H1 (cell line): ENCODE results near the gene SERPINB8. TPM values are rescaled to one million over a fixed set of nuclear protein-coding genes. Genes with fewer than 3 reads are reported as not detected.

ENCODE experiments used
- CTCF ChIA-PET: fragments of 300-600 bp; sonication (Branson Sonifier 250); formaldehyde crosslinking; loops from one replicate; lab custom pipeline; 2021; ENCODE audit not compliant: partially characterized antibody; lab: Charles Lee
- POLR2A ChIA-PET: fragments of 300-600 bp; sonication (Branson Sonifier 250); formaldehyde crosslinking; loops from one replicate; lab custom pipeline; 2021; ENCODE audit warnings: inconsistent platforms; ENCODE audit not compliant: partially characterized antibody; lab: Charles Lee
- DNase-seq, 2 experiments: peaks; one replicate each; pipeline versions ENCODE4 v3.0.0 to v3.0.0-alpha.2; 2010 to 2022; ENCODE audit warnings: low spot score in 2 of 2, low read depth in 1 of 2, mixed read lengths in 1 of 2
- FAIRE-seq: peaks from 2 replicates; lab custom pipeline; 2011; peaks lifted over from hg19 to GRCh38; lab: Jason Lieb, UNC
- H2AFZ ChIP-seq: 2 replicates; pipeline ENCODE4 v1.8.1; 2012; ENCODE audit warnings: low read length, inconsistent platforms
- H2AK5ac ChIP-seq: 2 replicates; pipeline ENCODE4 v1.6.1; 2013; ENCODE audit warnings: low read depth, low read length
- H2BK120ac ChIP-seq: replicated peaks from 2 replicates; pipeline ENCODE3; 2013; ENCODE audit warnings: low read depth, low read length, inconsistent platforms
- H2BK12ac ChIP-seq: 2 replicates; pipeline ENCODE4 v1.6.1; 2013; ENCODE audit warnings: low read depth, low read length
- H2BK15ac ChIP-seq: 2 replicates; pipeline ENCODE4 v1.6.1; 2013; ENCODE audit warnings: low read length
- H2BK20ac ChIP-seq: 2 replicates; pipeline ENCODE4 v1.6.1; 2013; ENCODE audit warnings: low read length
- H2BK5ac ChIP-seq: 2 replicates; pipeline ENCODE4 v1.6.1; 2013; ENCODE audit warnings: low read depth, low read length
- H3K14ac ChIP-seq: 2 replicates; pipeline ENCODE4 v1.6.1; 2013; ENCODE audit warnings: inconsistent platforms; ENCODE audit not compliant: insufficient read length
- H3K18ac ChIP-seq: 2 replicates; pipeline ENCODE4 v1.6.1; 2013; ENCODE audit warnings: low read length; ENCODE audit errors: extremely low read depth
- H3K23ac ChIP-seq: 2 replicates; pipeline ENCODE4 v1.6.1; 2013; ENCODE audit warnings: inconsistent platforms; ENCODE audit not compliant: insufficient read length
- H3K23me2 ChIP-seq: 2 replicates; pipeline ENCODE4 v1.6.1; 2013; ENCODE audit warnings: low read depth, low read length
- H3K27ac ChIP-seq: 2 replicates; pipeline ENCODE4 v1.6.1; 2011; ENCODE audit warnings: low read depth, low read length, inconsistent platforms
- H3K27me3 ChIP-seq, 4 experiments: replicated peaks in 1 of 4; 1 replicate in 1 of 4; 2 replicates in 3 of 4; pipeline versions ENCODE4 v1.6.1 to v1.8.1; 2011 to 2013; ENCODE audit warnings: low read length in 3 of 4, mild to moderate bottlenecking in 3 of 4, inconsistent platforms in 2 of 4, mixed read lengths in 2 of 4, moderate library complexity in 1 of 4; ENCODE audit not compliant: control insufficient read depth in 3 of 4, insufficient read depth in 3 of 4; ENCODE audit errors: extremely low read depth in 1 of 4
- H3K36me3 ChIP-seq, 4 experiments: 2 replicates each; pipeline versions ENCODE4 v1.6.1 to v1.8.1; 2011 to 2013; ENCODE audit warnings: mild to moderate bottlenecking in 4 of 4, low read length in 3 of 4, moderate library complexity in 2 of 4, control low read depth in 1 of 4, inconsistent platforms in 1 of 4; ENCODE audit not compliant: insufficient read depth in 4 of 4, control insufficient read depth in 2 of 4
- H3K4ac ChIP-seq: replicated peaks from 2 replicates; pipeline ENCODE3; 2013; ENCODE audit warnings: low read length, low read depth, mixed read lengths, inconsistent platforms; ENCODE audit not compliant: insufficient read length
- H3K4me1 ChIP-seq, 4 experiments: replicated peaks in 1 of 4; 1 replicate in 1 of 4; 2 replicates in 3 of 4; pipeline versions ENCODE4 v1.6.1 to v1.8.1; 2011 to 2013; ENCODE audit warnings: low read length in 3 of 4, inconsistent platforms in 2 of 4, mixed read lengths in 1 of 4; ENCODE audit not compliant: insufficient read depth in 4 of 4, control insufficient read depth in 3 of 4
- H3K4me2 ChIP-seq, 2 experiments: 2 replicates each; pipeline versions ENCODE4 v1.6.1 to v1.8.1; 2011 to 2013; ENCODE audit warnings: low read depth in 2 of 2, low read length in 2 of 2, control low read depth in 1 of 2, inconsistent platforms in 1 of 2, mild to moderate bottlenecking in 1 of 2; ENCODE audit not compliant: insufficient read depth in 1 of 2
- H3K4me3 ChIP-seq, 4 experiments: fragments of 200-600, 300-600 bp in 1 of 4; sonication (generic), shearing (Covaris generic), sonication (Bioruptor Twin) in 1 of 4; 2 replicates each; pipeline versions ENCODE4 v1.5.1 to v1.8.1; 2011 to 2016; ENCODE audit warnings: low read length in 4 of 4, low read depth in 3 of 4, control low read depth in 2 of 4, inconsistent platforms in 2 of 4, mild to moderate bottlenecking in 2 of 4, mixed read lengths in 1 of 4, moderate library complexity in 1 of 4; ENCODE audit not compliant: insufficient read depth in 2 of 4; ENCODE audit errors: extremely low read depth in 1 of 4
- H3K56ac ChIP-seq: replicated peaks from 2 replicates; pipeline ENCODE3; 2013; ENCODE audit warnings: low read depth, mild to moderate bottlenecking, mixed read lengths, low read length, inconsistent platforms; ENCODE audit not compliant: insufficient read length
- H3K79me1 ChIP-seq: 2 replicates; pipeline ENCODE4 v1.6.1; 2013; ENCODE audit warnings: low read depth, low read length, control low read depth
- H3K79me2 ChIP-seq, 2 experiments: 2 replicates each; pipeline versions ENCODE4 v1.6.1 to v1.8.1; 2012 to 2013; ENCODE audit warnings: low read length in 2 of 2, mild to moderate bottlenecking in 2 of 2, inconsistent platforms in 1 of 2; ENCODE audit not compliant: insufficient read depth in 2 of 2, control insufficient read depth in 1 of 2
- H3K9ac ChIP-seq, 4 experiments: replicated peaks in 1 of 4; 1 replicate in 1 of 4; 2 replicates in 3 of 4; pipeline versions ENCODE4 v1.6.1 to v1.8.1; 2011 to 2013; ENCODE audit warnings: low read depth in 3 of 4, low read length in 3 of 4, control low read depth in 2 of 4, mild to moderate bottlenecking in 2 of 4, moderate library complexity in 2 of 4, inconsistent platforms in 1 of 4; ENCODE audit errors: extremely low read depth in 1 of 4
- H3K9me3 ChIP-seq, 2 experiments: 2 replicates each; pipeline versions ENCODE4 v1.6.1 to v1.8.1; 2012 to 2013; ENCODE audit warnings: mild to moderate bottlenecking in 2 of 2, moderate library complexity in 2 of 2, control low read depth in 1 of 2, inconsistent platforms in 1 of 2, low read depth in 1 of 2, low read length in 1 of 2, mixed read lengths in 1 of 2; ENCODE audit not compliant: insufficient read depth in 2 of 2
- H4K20me1 ChIP-seq, 2 experiments: replicated peaks in 1 of 2; 2 replicates each; pipeline versions ENCODE3 to v1.8.1; 2011 to 2013; ENCODE audit warnings: inconsistent platforms in 2 of 2, low read length in 2 of 2, mild to moderate bottlenecking in 1 of 2; ENCODE audit not compliant: insufficient read depth in 2 of 2, control insufficient read depth in 1 of 2
- H4K5ac ChIP-seq: 2 replicates; pipeline ENCODE4 v1.6.1; 2013; ENCODE audit warnings: low read length, low read depth, mixed read lengths, inconsistent platforms; ENCODE audit not compliant: insufficient read length
- H4K8ac ChIP-seq: 2 replicates; pipeline ENCODE4 v1.8.0; 2013; ENCODE audit warnings: mild to moderate bottlenecking, moderate library complexity, low read length, inconsistent platforms; ENCODE audit not compliant: insufficient read depth; ENCODE audit errors: extremely low read depth
- H4K91ac ChIP-seq: replicated peaks from 2 replicates; pipeline ENCODE3; 2013; ENCODE audit warnings: low read length, mixed read lengths, inconsistent platforms; ENCODE audit not compliant: insufficient read length
- ASH2L ChIP-seq: fragments of 200-600, 300-600 bp; sonication (generic); IDR thresholded peaks from one replicate; pipeline ENCODE4 v1.7.1; 2017; ENCODE audit warnings: low read length
- GABPA ChIP-seq: IDR thresholded peaks from 2 replicates; pipeline ENCODE4 v1.6.1; 2011; ENCODE audit warnings: mild to moderate bottlenecking, low read length, moderate library complexity, borderline replicate concordance; ENCODE audit not compliant: insufficient read depth
- HDAC2 ChIP-seq, 2 experiments: fragments of 300-600 bp in 1 of 2; sonication (generic) in 1 of 2; IDR thresholded peaks; 2 replicates each; pipeline ENCODE4 v1.6.1; 2011 to 2012; ENCODE audit warnings: low read depth in 2 of 2, low read length in 2 of 2, mild to moderate bottlenecking in 2 of 2, moderate library complexity in 2 of 2, borderline replicate concordance in 1 of 2, inconsistent platforms in 1 of 2
- SUZ12 ChIP-seq: fragments of 200-600 bp; sonication (generic); IDR thresholded peaks from 2 replicates; pipeline ENCODE4 v1.6.1; 2012; ENCODE audit warnings: mild to moderate bottlenecking, inconsistent platforms, low read length, moderate library complexity, mixed read lengths
- TCF12 ChIP-seq: IDR thresholded peaks from 2 replicates; pipeline ENCODE4 v1.6.1; 2011; ENCODE audit warnings: low read depth, mild to moderate bottlenecking, low read length
- YY1 ChIP-seq: IDR thresholded peaks from 2 replicates; pipeline ENCODE4 v1.6.1; 2011; ENCODE audit warnings: low read depth, mild to moderate bottlenecking, low read length
- WGBS, 2 experiments: shearing (Covaris generic) in 1 of 2; methylation state at CpG; one replicate each; pipeline versions ENCODE4 v1.1.6 to v1.1.7; 2013 to 2015; ENCODE audit warnings: low lambda C conversion rate in 2 of 2, mixed read lengths in 2 of 2, inconsistent platforms in 1 of 2, low coverage in 1 of 2, missing lambda C conversion rate in 1 of 2; ENCODE audit not compliant: insufficient replicate concordance in 2 of 2, insufficient coverage in 1 of 2, insufficient read length in 1 of 2; ENCODE audit errors: extremely low coverage in 1 of 2, missing lambda C conversion rate in 1 of 2; 5-methylcytosine and 5-hydroxymethylcytosine counted together
- polyA plus RNA-seq, 7 experiments: library from polyadenylated mRNA; depleted of rRNA in 3 of 7; stranded (reverse) in 5 of 7; unstranded in 2 of 7; fragments of >200 nt in 5 of 7; fragments of 200-250 nt in 2 of 7; gene quantifications; 1 replicate in 5 of 7; 2 replicates in 1 of 7; 4 replicates in 1 of 7; pipeline versions ENCODE4 v1.2.1 to v1.2.3, GENCODE V29; 2011 to 2013; ENCODE audit warnings: missing spikeins in 2 of 7, mixed read lengths in 2 of 7
- total RNA-seq: library from RNA; stranded (reverse); fragmentation: NEBNext Ultra II Directional; extraction: Animal tissue kit (Norgen Biotek cat#: 25700); gene quantifications from 2 replicates; pipeline ENCODE4 v1.2.1, GENCODE V29; 2021

Gene SERPINB8
- total and polyA plus RNA-seq, 2 of the 8 experiments (the other 6 are each of a cell fraction or from before 2014, with no cell fraction given): 0.42 to 1.2 TPM

GRCh38 chr18:64002581-64002980 lies 32.7 kb downstream of the SERPINB8 start:
- H2AFZ ChIP-seq: no peak overlapping the region
- H3K23ac ChIP-seq: no peak overlapping the region
- no peaks in the 10 kb centered on the region for H3K9me3 ChIP-seq
- no peak overlapping the region for H3K9ac ChIP-seq
- ChIA-PET POLR2A (no interaction called here), CTCF (no interaction called here)
- 81% methylated on average over 6 of the region's 41 CpGs; no CpG with 5 or more reads in 1 of the 2 experiments for WGBS, 2 experiments
- no peak overlapping the region for H2BK20ac ChIP-seq
- no peak overlapping the region for H4K91ac ChIP-seq
- FAIRE-seq (no peak), DNase-seq (no peak)
- H3K4me3 ChIP-seq: no peak overlapping the region
- H3K36me3 ChIP-seq: no peaks in the 10 kb centered on the region
- no peak overlapping the region for H3K4ac ChIP-seq
- no peaks in the 10 kb centered on the region for H3K79me1 ChIP-seq
- H2BK120ac ChIP-seq: no peak overlapping the region
- no peak for TF ChIP-seq YY1
- no peak for TF ChIP-seq SUZ12
- TF ChIP-seq ASH2L: no peak
- no peak for TF ChIP-seq TCF12
- no peak for TF ChIP-seq HDAC2 (IDR thresholded peaks at IDR 0.05; ENCODE audit: borderline replicate concordance in 1 of 2, low read depth in 2 of 2, low read length in 2 of 2)
- TF ChIP-seq GABPA: no peak
- H3K27ac ChIP-seq: no peak overlapping the region
- H3K4me1 ChIP-seq: no peaks in the 10 kb centered on the region
- H4K20me1 ChIP-seq: no peaks in the 10 kb centered on the region
- H2BK15ac ChIP-seq: no peak overlapping the region
- no peaks in the 10 kb centered on the region for H3K23me2 ChIP-seq
- H4K5ac ChIP-seq: no peak overlapping the region
- H3K79me2 ChIP-seq: no peaks in the 10 kb centered on the region
- H3K14ac ChIP-seq: no peak overlapping the region
- no peak overlapping the region for H2BK5ac ChIP-seq
- H3K4me2 ChIP-seq: no peak overlapping the region
- H3K18ac ChIP-seq: no peak overlapping the region
- no peak overlapping the region for H2AK5ac ChIP-seq
- H4K8ac ChIP-seq: no peak overlapping the region
- H3K27me3 ChIP-seq: no peaks in the 10 kb centered on the region
- no peak overlapping the region for H3K56ac ChIP-seq
- no peak overlapping the region for H2BK12ac ChIP-seq
